T-helper 1 cell treated with Interleukin-12 subunit alpha and Interleukin-12 subunit beta and Interleukin-4 antibody, amounts not matched to agents 30 ng/mL and 1 ng/mL, for 36 hours (primary cell): ENCODE measurements around the gene ZBTB8A. TPM values are rescaled to one million over a fixed set of nuclear protein-coding genes. Genes with fewer than 3 reads are reported as not detected.
"Not testable (repeated sequence)": the region's sequence is repeated elsewhere in the genome, so short reads cannot be mapped to it uniquely, and the experiment has no call there.

Source experiments
- intact Hi-C: fragments of 100-400 bp; cut with micrococcal nuclease; formaldehyde crosslinking; loops from one replicate; pipeline ENCODE4 v1.15.1; 2024
- total RNA-seq: library from RNA; stranded (reverse); gene quantifications from 2 replicates; pipeline ENCODE4 v1.2.3, GENCODE V29; 2022

The ZBTB8A gene
- total RNA-seq, 1 donor from 2014 or later, result 0.10 TPM

GRCh38 chr1:32619701-32620485 lies 80.7 kb downstream of the ZBTB8A start:
- intact Hi-C loops, result no loop called here

- intact Hi-C loops, result no loop called here
Measured at GRCh38 chr1:32622205-32622604, 83.0 kb downstream of the ZBTB8A start.

GRCh38 chr1:32622806-32623681 lies 83.8 kb downstream of the ZBTB8A start:
- intact Hi-C loops, result no loop called here

GRCh38 chr1:32623775-32624174 lies 84.5 kb downstream of the ZBTB8A start:
- intact Hi-C loops, result no loop called here

GRCh38 chr1:32626176-32626575 lies 86.9 kb downstream of the ZBTB8A start:
- intact Hi-C loops, result no loop called here

GRCh38 chr1:32627596-32628162 lies 88.5 kb downstream of the ZBTB8A start:
- intact Hi-C loops, result loop anchor here (1.0 kb wide), 1 partner anchor 23 kb away; the partner anchor contains the start of gene ZBTB8OS

GRCh38 chr1:32630173-32630572 lies 90.9 kb downstream of the ZBTB8A start:
- intact Hi-C loops, result not testable (repeated sequence)

GRCh38 chr1:32632829-32633228 lies 93.6 kb downstream of the ZBTB8A start:
- intact Hi-C loops, result no loop called here

GRCh38 chr1:32635508-32636277 lies 96.5 kb downstream of the ZBTB8A start:
- intact Hi-C loops, result no loop called here

GRCh38 chr1:32636914-32637645 lies 97.9 kb downstream of the ZBTB8A start:
- intact Hi-C loops, result no loop called here

GRCh38 chr1:32639489-32640075 lies 100.4 kb downstream of the ZBTB8A start:
- intact Hi-C loops, result no loop called here

GRCh38 chr1:32642292-32642827 lies 103.1 kb downstream of the ZBTB8A start:
- intact Hi-C loops, result not testable (repeated sequence)

- intact Hi-C loops, result no loop called here
Measured at GRCh38 chr1:32644426-32644825, 105.2 kb downstream of the ZBTB8A start.

- intact Hi-C loops, result no loop called here
Measured at GRCh38 chr1:32647308-32648134, 108.3 kb downstream of the ZBTB8A start.

GRCh38 chr1:32650248-32650751 lies 111.1 kb downstream of the ZBTB8A start, which contains the start of gene ZBTB8OS:
Gene ZBTB8OS (minus strand): TSS chr1:32650550. CDS start chr1:32650529, 21 bp downstream.
- intact Hi-C loops, result loop anchor here (1.0 to 10.0 kb wide), 16 partner anchors 23 to 1353 kb away; partner anchors contain the start of genes AK2, AZIN2, BSDC1 and CCDC28B

GRCh38 chr1:32650752-32651460 lies 111.7 kb downstream of the ZBTB8A start, which contains the start of gene RBBP4:
Gene RBBP4 (plus strand): TSS chr1:32651208. CDS start chr1:32651307, 99 bp downstream.
- intact Hi-C loops, result loop anchor here (1.0 to 10.0 kb wide), 18 partner anchors 24 to 1354 kb away; partner anchors contain the start of genes AK2, AZIN2, BSDC1 and CCDC28B

- intact Hi-C loops, result loop anchor here (1.0 to 10.0 kb wide), 11 partner anchors 39 to 1355 kb away; partner anchors contain the start of genes AK2, AZIN2, CCDC28B and KHDRBS1
Measured at GRCh38 chr1:32651461-32652073, 112.3 kb downstream of the ZBTB8A start.
